RWPE1 (cell line): ENCODE measurements around the gene OGFOD3.
A peak's percentile ranks its signal among the peaks of the same experiment; 100 is the strongest.
"Not testable (repeated sequence)": the region's sequence is repeated elsewhere in the genome, so short reads cannot be mapped to it uniquely, and the experiment has no call there.

Experiments
- CTCF ChIA-PET: fragments of 350-600 bp; sonication (Branson Sonifier 250); formaldehyde crosslinking; extraction: SDS; loops from one replicate; lab custom pipeline; 2021; lab: Yijun Ruan, JAX
- POLR2A ChIA-PET: fragments of 400-600 bp; formaldehyde crosslinking; extraction: SDS; loops from one replicate; lab custom pipeline; 2020; ENCODE audit warnings: antibody characterized with exemption; ENCODE audit not compliant: low non-redundant PET; lab: Yijun Ruan, JAX
- DNase-seq: peaks from one replicate; pipeline ENCODE4 v3.0.0; 2012; ENCODE audit warnings: low spot score
- H3K27ac ChIP-seq: fragments of 450-650 bp; 2 replicates; pipeline ENCODE4 v1.5.1; 2017
- TF ChIP-seq, protein P1 (sequence below): fragments of 450-650 bp; conservative IDR thresholded peaks from 2 replicates; pipeline ENCODE4 v1.5.1; 2017; ENCODE audit warnings: low read depth, mild to moderate bottlenecking

Gene OGFOD3

DNA sequence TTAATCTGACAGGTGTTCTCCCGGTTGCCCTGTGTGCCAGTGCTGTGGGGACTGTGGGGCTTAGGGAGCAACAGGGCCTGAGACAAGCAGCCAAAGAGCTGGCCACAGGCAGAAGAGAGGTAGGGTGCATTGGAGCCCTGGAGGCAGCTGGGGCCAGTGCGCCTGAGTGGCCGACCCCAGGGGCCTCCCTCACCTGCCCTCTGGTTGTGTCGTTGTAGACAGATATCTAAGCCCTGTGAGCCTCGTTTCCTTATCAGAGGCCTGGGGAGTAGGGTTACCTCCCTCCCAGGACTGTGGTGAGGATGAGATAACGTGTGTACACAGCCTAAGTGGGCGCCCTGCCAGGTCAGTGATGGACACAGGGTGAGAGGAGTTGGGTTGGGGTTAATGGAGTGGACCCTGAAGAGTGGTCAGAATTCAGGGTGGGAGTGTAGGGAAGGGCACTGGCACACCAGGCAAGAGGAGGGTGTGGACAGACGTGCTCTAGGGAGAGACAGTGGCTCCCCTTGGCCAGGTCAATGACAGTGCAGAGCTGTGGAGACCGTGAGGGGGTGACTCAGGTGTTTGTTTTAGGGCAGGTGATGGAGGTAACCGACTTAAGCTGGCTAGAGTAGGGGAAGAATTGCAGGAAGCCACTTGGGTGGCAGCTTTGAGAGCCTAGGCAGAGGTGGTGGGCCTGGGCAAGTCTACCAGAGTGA is 43.6 kb upstream of the OGFOD3 start:
- TF ChIP-seq, protein P1, sequence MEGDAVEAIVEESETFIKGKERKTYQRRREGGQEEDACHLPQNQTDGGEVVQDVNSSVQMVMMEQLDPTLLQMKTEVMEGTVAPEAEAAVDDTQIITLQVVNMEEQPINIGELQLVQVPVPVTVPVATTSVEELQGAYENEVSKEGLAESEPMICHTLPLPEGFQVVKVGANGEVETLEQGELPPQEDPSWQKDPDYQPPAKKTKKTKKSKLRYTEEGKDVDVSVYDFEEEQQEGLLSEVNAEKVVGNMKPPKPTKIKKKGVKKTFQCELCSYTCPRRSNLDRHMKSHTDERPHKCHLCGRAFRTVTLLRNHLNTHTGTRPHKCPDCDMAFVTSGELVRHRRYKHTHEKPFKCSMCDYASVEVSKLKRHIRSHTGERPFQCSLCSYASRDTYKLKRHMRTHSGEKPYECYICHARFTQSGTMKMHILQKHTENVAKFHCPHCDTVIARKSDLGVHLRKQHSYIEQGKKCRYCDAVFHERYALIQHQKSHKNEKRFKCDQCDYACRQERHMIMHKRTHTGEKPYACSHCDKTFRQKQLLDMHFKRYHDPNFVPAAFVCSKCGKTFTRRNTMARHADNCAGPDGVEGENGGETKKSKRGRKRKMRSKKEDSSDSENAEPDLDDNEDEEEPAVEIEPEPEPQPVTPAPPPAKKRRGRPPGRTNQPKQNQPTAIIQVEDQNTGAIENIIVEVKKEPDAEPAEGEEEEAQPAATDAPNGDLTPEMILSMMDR = no peak
- ChIA-PET POLR2A (interaction anchor here (0.6 kb wide), 1 partner anchor 35 kb away, joined by 4 read pairs; no protein-coding TSS in a partner anchor), CTCF (no interaction called here)
- H3K27ac ChIP-seq = peak overlapping the region; percentile 27
- no peak for DNase-seq

- DNase-seq, POLR2A ChIA-PET: not testable (repeated sequence)
- H3K27ac ChIP-seq = peak overlapping the region; percentile 98
- CTCF ChIA-PET = interaction anchor here (0.7 kb wide), 1 partner anchor 109 kb away, joined by 3 read pairs; no protein-coding TSS in a partner anchor
Measured at GRCh38 chr17:82459936-82460335, 41.5 kb upstream of the OGFOD3 start.

GRCh38 chr17:82458885-82459424 is 40.6 kb upstream of the OGFOD3 start:
- ChIA-PET POLR2A (no interaction called here), CTCF (interaction anchor here (0.5 to 0.7 kb wide), 2 partner anchors 109 to 1561 kb away, joined by 3 read pairs; no protein-coding TSS in a partner anchor)
- DNase-seq = peak; percentile 8
- H3K27ac ChIP-seq = peak overlapping the region; percentile 98
- TF ChIP-seq, protein P1 = no peak

GRCh38 chr17:82458179-82458884 is 39.9 kb upstream of the OGFOD3 start, which contains the start of gene NARF:
Gene NARF, plus strand, starts transcription at chr17:82458741. Its CDS starts 63 bp downstream, at chr17:82458804.
- POLR2A ChIA-PET = interaction anchor here (0.6 kb wide), 1 partner anchor 258 kb away, joined by 3 read pairs; the partner anchor contains the start of gene FN3KRP
- CTCF ChIA-PET = interaction anchor here (0.6 kb wide), 1 partner anchor 8 kb away, joined by 3 read pairs; no protein-coding TSS in a partner anchor
- peak; percentile 99 for DNase-seq
- TF ChIP-seq, protein P1 = no peak
- H3K27ac ChIP-seq = peak within 1 kb of the TSS; percentile 98

- ChIA-PET POLR2A (no interaction called here), CTCF (interaction anchor here (0.6 kb wide), 1 partner anchor 9 kb away, joined by 3 read pairs; no protein-coding TSS in a partner anchor)
- DNase-seq = no peak
- TF ChIP-seq, protein P1 = no peak
- H3K27ac ChIP-seq = peak overlapping the region; percentile 98
Measured at GRCh38 chr17:82457929-82458178, 39.5 kb upstream of the OGFOD3 start.

GRCh38 chr17:82457073-82457928 is 38.9 kb upstream of the OGFOD3 start:
- TF ChIP-seq, protein P1 = no peak
- ChIA-PET CTCF (no interaction called here), POLR2A (no interaction called here)
- peak overlapping the region; percentile 98 for H3K27ac ChIP-seq
- no peak for DNase-seq

DNA sequence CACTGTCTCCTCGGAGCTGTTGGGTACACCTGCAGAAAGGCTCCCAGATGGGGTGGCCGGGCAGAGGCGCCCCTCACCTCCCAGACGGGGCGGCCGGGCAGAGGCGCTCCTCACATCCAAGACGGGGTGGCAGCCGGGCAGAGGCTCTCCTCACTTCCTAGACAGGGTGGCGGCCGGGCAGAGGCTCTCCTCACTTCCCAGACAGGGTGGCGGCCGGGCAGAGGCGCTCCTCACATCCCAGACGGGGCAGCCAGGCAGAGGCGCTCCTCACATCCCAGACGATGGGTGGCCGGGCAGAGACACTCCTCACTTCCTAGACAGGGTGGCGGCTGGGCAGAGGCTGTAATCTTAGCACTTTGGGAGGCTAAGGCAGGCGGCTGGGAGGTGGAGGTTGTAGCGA is 35.3 kb upstream of the OGFOD3 start:
- H3K27ac ChIP-seq, CTCF ChIA-PET, POLR2A ChIA-PET: not testable (repeated sequence)

DNA sequence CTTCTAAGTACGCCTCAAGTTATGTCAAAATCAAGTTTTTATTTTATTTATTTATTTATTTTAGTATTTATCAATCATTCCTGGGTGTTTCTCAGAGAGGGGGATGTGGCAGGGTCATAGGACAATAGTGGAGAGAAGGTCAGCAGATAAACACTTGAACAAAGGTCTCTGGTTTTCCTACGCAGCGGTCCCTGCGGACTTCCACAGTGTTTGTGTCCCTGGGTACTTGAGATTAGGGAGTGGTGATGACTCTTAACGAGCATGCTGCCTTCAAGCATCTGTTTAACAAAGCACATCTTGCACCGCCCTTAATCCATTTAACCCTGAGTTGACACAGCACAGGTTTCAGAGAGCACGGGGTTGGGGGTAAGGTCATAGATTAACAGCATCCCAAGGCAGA is 34.8 kb upstream of the OGFOD3 start:
- DNase-seq, H3K27ac ChIP-seq, CTCF ChIA-PET, POLR2A ChIA-PET: not testable (repeated sequence)

More for the DNA sequence above, 35.3 kb upstream of the OGFOD3 start:
- not testable (repeated sequence) for DNase-seq
